Keratinocyte (primary cell): ENCODE data around the gene SUN1. TPM values are rescaled to one million over a fixed set of nuclear protein-coding genes. Genes with fewer than 3 reads are reported as not detected.

Source experiments
- DNase-seq: peaks from one replicate; pipeline ENCODE4 v3.0.0-alpha.2; 2011; ENCODE audit warnings: low read depth, missing footprints, low spot score
- FAIRE-seq: peaks from 2 replicates; lab custom pipeline; 2011; peaks lifted over from hg19 to GRCh38; lab: Jason Lieb, UNC
- H2AFZ ChIP-seq: 2 replicates; pipeline ENCODE4 v1.6.0; 2012; ENCODE audit warnings: low read length, control low read depth, inconsistent platforms; ENCODE audit not compliant: control insufficient read depth
- H3K27ac ChIP-seq: 2 replicates; pipeline ENCODE4 v1.5.1; 2011; ENCODE audit warnings: low read length; ENCODE audit not compliant: control insufficient read depth, insufficient read depth
- H3K27me3 ChIP-seq: 3 replicates; pipeline ENCODE4 v1.6.0; 2011; ENCODE audit warnings: low read length; ENCODE audit not compliant: control insufficient read depth, insufficient read depth; ENCODE audit errors: extremely low read depth
- H3K36me3 ChIP-seq, 2 experiments: 2 replicates in 1 of 2; 3 replicates in 1 of 2; pipeline ENCODE4 v1.5.1; 2011; ENCODE audit warnings: low read length in 2 of 2, mild to moderate bottlenecking in 1 of 2; ENCODE audit not compliant: control insufficient read depth in 2 of 2, insufficient read depth in 2 of 2; ENCODE audit errors: extremely low read depth in 1 of 2
- H3K4me1 ChIP-seq: 3 replicates; pipeline ENCODE4 v1.5.1; 2011; ENCODE audit warnings: low read length; ENCODE audit not compliant: control insufficient read depth, insufficient read depth; ENCODE audit errors: extremely low read depth
- H3K4me2 ChIP-seq: 3 replicates; pipeline ENCODE4 v1.6.0; 2011; ENCODE audit warnings: low read depth, low read length; ENCODE audit not compliant: control insufficient read depth, insufficient read depth; ENCODE audit errors: extremely low read depth
- H3K4me3 ChIP-seq, 3 experiments: fragments of 200-600 bp in 1 of 3; sonication (generic) in 1 of 3; 2 replicates in 2 of 3; 3 replicates in 1 of 3; pipeline ENCODE4 v1.5.1; 2011 to 2016; ENCODE audit warnings: low read length in 3 of 3, mild to moderate bottlenecking in 3 of 3, control low read depth in 2 of 3, inconsistent platforms in 1 of 3, low read depth in 1 of 3, mixed read lengths in 1 of 3, mixed run types in 1 of 3, moderate library complexity in 1 of 3; ENCODE audit not compliant: control insufficient read depth in 2 of 3, insufficient read depth in 2 of 3; ENCODE audit errors: extremely low read depth in 1 of 3
- H3K79me2 ChIP-seq: 2 replicates; pipeline ENCODE4 v1.6.0; 2012; ENCODE audit warnings: low read length; ENCODE audit not compliant: control insufficient read depth, insufficient read depth
- H3K9ac ChIP-seq: 3 replicates; pipeline ENCODE4 v1.6.0; 2011; ENCODE audit warnings: low read length; ENCODE audit not compliant: control insufficient read depth, insufficient read depth; ENCODE audit errors: extremely low read depth
- H3K9me1 ChIP-seq: 3 replicates; pipeline ENCODE4 v1.6.0; 2011; ENCODE audit warnings: low read length; ENCODE audit not compliant: control insufficient read depth, insufficient read depth; ENCODE audit errors: extremely low read depth
- H3K9me3 ChIP-seq: 2 replicates; pipeline ENCODE4 v1.5.1; 2012; ENCODE audit warnings: low read depth, low read length; ENCODE audit not compliant: control insufficient read depth
- H4K20me1 ChIP-seq: 3 replicates; pipeline ENCODE4 v1.6.0; 2011; ENCODE audit warnings: low read length; ENCODE audit not compliant: control insufficient read depth, insufficient read depth; ENCODE audit errors: extremely low read depth
- CTCF ChIP-seq, 3 experiments: IDR thresholded peaks in 1 of 3; conservative IDR thresholded peaks in 1 of 3; optimal IDR thresholded peaks in 1 of 3; 2 replicates in 2 of 3; 3 replicates in 1 of 3; pipeline versions ENCODE3 to v1.5.1; 2011; ENCODE audit warnings: low read length in 3 of 3, mild to moderate bottlenecking in 3 of 3, moderate library complexity in 2 of 3, control low read depth in 1 of 3, inconsistent platforms in 1 of 3; ENCODE audit not compliant: insufficient read depth in 2 of 3; ENCODE audit errors: extremely low read depth in 1 of 3
- EZH2 ChIP-seq: IDR thresholded peaks from one replicate; pipeline ENCODE4 v1.6.1; 2012; ENCODE audit warnings: inconsistent platforms, mild to moderate bottlenecking, low read length, moderate library complexity
- dilution Hi-C: fragments of 300-500 bp; cut with MboI; formaldehyde crosslinking; loops from one replicate; pipeline ENCODE4 v1.7.0; 2020; ENCODE audit warnings: low sequenced_read_pairs; ENCODE audit not compliant: extremely low pct_ligation_motif_present
- polyA plus RNA-seq, 5 experiments: library from polyadenylated mRNA; depleted of rRNA in 3 of 5; stranded (reverse) in 3 of 5; stranded (forward) in 1 of 5; unstranded in 1 of 5; fragments of >200 nt; gene quantifications; 1 replicate in 1 of 5; 2 replicates in 3 of 5; 3 replicates in 1 of 5; pipeline versions ENCODE4 v1.2.1 to v1.2.3, GENCODE V29; 2011 to 2012; ENCODE audit warnings: missing spikeins in 2 of 5, low read depth in 1 of 5, low replicate concordance in 1 of 5

Gene SUN1
- polyA plus RNA-seq, 1 donor (not counting 4 experiments of a cell fraction or from before 2014, with no cell fraction given): 166 TPM

GRCh38 chr7:840001-840600, 7.8 kb downstream of the SUN1 start:
- Histone ChIP-seq H3K4me3 (no peak overlapping the region), H3K4me2 (no peak overlapping the region), H3K27ac (no peak overlapping the region), H3K79me2 (peaks cover 54% of the 10 kb centered on the region), H3K9me3 (no peaks in the 10 kb centered on the region), H3K27me3 (no peaks in the 10 kb centered on the region), H3K9me1 (no peaks in the 10 kb centered on the region), H3K36me3 (peaks cover 32 to 48% of the 10 kb centered on the region in 2 experiments), H3K9ac (no peak overlapping the region), H3K4me1 (peaks cover 25% of the 10 kb centered on the region), H2AFZ (no peak overlapping the region), H4K20me1 (no peaks in the 10 kb centered on the region)
- dilution Hi-C loops: no loop called here
- FAIRE-seq (no peak), DNase-seq (no peak)
- TF ChIP-seq EZH2 (no peak), CTCF (optimal IDR thresholded peaks at IDR 0.05 in 1 of 3, IDR thresholded peaks at IDR 0.05 in 1 of 3, conservative IDR thresholded peaks at IDR 0.05 in 1 of 3; ENCODE audit: extremely low read depth in 1 of 3, insufficient read depth in 2 of 3, low read length in 3 of 3) (no peak)

DNA sequence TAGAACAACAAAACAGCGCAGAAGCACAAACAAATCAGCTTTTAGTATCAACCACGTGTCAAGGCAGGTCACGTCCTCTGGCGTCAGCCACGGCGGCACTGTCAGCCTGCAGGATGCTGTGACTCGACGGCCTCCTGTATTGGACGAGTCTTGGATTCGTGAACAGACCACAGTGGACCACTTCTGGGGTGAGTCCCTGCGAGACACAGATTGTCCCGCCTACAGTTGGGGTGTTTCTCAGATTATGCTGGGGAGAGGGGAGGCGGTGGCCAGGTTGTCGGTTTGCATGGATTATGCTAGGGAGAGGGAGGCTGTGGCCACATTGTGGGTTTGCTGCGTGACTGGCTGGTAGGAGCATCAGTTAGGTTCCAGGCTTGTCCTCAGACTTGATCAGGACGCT, 9.7 kb downstream of the SUN1 start:
- Histone ChIP-seq H3K4me3 (no peak overlapping the region), H4K20me1 (no peaks in the 10 kb centered on the region), H3K27me3 (no peaks in the 10 kb centered on the region), H3K9me1 (no peaks in the 10 kb centered on the region), H3K9me3 (no peaks in the 10 kb centered on the region), H3K9ac (no peak overlapping the region), H2AFZ (no peak overlapping the region), H3K27ac (no peak overlapping the region), H3K4me2 (no peak overlapping the region), H3K4me1 (peaks cover 6% of the 10 kb centered on the region), H3K79me2 (peaks cover 57% of the 10 kb centered on the region), H3K36me3 (peaks cover 32 to 46% of the 10 kb centered on the region in 2 experiments)
- dilution Hi-C loops: no loop called here
- FAIRE-seq: no peak
- DNase-seq: no peak
- TF ChIP-seq CTCF (optimal IDR thresholded peaks at IDR 0.05 in 1 of 3, IDR thresholded peaks at IDR 0.05 in 1 of 3, conservative IDR thresholded peaks at IDR 0.05 in 1 of 3; ENCODE audit: extremely low read depth in 1 of 3, insufficient read depth in 2 of 3, low read length in 3 of 3) (no peak), EZH2 (no peak)
